22Rv1 (cell line): ENCODE measurements around the gene ETFB.

Source experiments
- ZFX ChIP-seq: fragments of 450-650 bp; IDR thresholded peaks from 2 replicates; pipeline ENCODE4 v1.6.1; 2017; ENCODE audit warnings: antibody characterized with exemption, borderline replicate concordance
- TF ChIP-seq, protein P1 (sequence below): fragments of 450-650 bp; IDR thresholded peaks from 2 replicates; pipeline ENCODE4 v1.5.1; 2017; ENCODE audit warnings: mild to moderate bottlenecking

- TF ChIP-seq, protein P1, sequence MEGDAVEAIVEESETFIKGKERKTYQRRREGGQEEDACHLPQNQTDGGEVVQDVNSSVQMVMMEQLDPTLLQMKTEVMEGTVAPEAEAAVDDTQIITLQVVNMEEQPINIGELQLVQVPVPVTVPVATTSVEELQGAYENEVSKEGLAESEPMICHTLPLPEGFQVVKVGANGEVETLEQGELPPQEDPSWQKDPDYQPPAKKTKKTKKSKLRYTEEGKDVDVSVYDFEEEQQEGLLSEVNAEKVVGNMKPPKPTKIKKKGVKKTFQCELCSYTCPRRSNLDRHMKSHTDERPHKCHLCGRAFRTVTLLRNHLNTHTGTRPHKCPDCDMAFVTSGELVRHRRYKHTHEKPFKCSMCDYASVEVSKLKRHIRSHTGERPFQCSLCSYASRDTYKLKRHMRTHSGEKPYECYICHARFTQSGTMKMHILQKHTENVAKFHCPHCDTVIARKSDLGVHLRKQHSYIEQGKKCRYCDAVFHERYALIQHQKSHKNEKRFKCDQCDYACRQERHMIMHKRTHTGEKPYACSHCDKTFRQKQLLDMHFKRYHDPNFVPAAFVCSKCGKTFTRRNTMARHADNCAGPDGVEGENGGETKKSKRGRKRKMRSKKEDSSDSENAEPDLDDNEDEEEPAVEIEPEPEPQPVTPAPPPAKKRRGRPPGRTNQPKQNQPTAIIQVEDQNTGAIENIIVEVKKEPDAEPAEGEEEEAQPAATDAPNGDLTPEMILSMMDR: no peak
- no peak for TF ChIP-seq ZFX
Measured at GRCh38 chr19:51320280-51320657, 45.9 kb downstream of the ETFB start.
